Neural progenitor cell (in vitro differentiated cells): Measurements from ENCODE around the gene GDI1. TPM values are rescaled to one million over a fixed set of nuclear protein-coding genes. Genes with fewer than 3 reads are reported as not detected.

ENCODE experiments used
- DNase-seq: peaks from one replicate; pipeline ENCODE4 v3.0.0-alpha.2; 2016; ENCODE audit warnings: low spot score
- H2AFZ ChIP-seq: fragments of 200-600 bp; sonication (generic); replicated peaks from 2 replicates; pipeline ENCODE4 v1.6.1; 2016; ENCODE audit warnings: antibody characterized with exemption
- H3F3A ChIP-seq: fragments of 200-600 bp; sonication (generic); 2 replicates; pipeline ENCODE4 v1.6.1; 2016; ENCODE audit warnings: antibody characterized with exemption, low read depth
- H3K27ac ChIP-seq: fragments of 200-600 bp; sonication (generic); 2 replicates; pipeline ENCODE4 v1.5.1; 2016; ENCODE audit warnings: mild to moderate bottlenecking
- H3K27me3 ChIP-seq: fragments of 200-600 bp; sonication (generic); 2 replicates; pipeline ENCODE4 v1.6.1; 2016; ENCODE audit warnings: mild to moderate bottlenecking, moderate library complexity
- H3K36me3 ChIP-seq: fragments of 200-600 bp; sonication (generic); 2 replicates; pipeline ENCODE4 v1.5.1; 2016
- H3K4me1 ChIP-seq: fragments of 200-600 bp; sonication (generic); 2 replicates; pipeline ENCODE4 v1.6.1; 2016; ENCODE audit warnings: mixed run types
- H3K4me2 ChIP-seq: fragments of 200-600 bp; sonication (generic); 2 replicates; pipeline ENCODE4 v1.6.1; 2016
- H3K4me3 ChIP-seq: fragments of 200-600 bp; sonication (generic); 2 replicates; pipeline ENCODE4 v1.5.1; 2016
- H3K79me2 ChIP-seq: fragments of 200-600 bp; sonication (generic); 2 replicates; pipeline ENCODE4 v1.6.1; 2016; ENCODE audit warnings: low read depth
- H3K9ac ChIP-seq: fragments of 200-600 bp; sonication (generic); 2 replicates; pipeline ENCODE4 v1.6.1; 2016
- H3K9me3 ChIP-seq: fragments of 200-600 bp; sonication (generic); 2 replicates; pipeline ENCODE4 v1.5.1; 2016; ENCODE audit warnings: low read depth
- H4K20me1 ChIP-seq: fragments of 200-600 bp; sonication (generic); 2 replicates; pipeline ENCODE4 v1.6.1; 2016; ENCODE audit warnings: low read depth
- H3K27ac Mint-ChIP-seq: 3 replicates; pipeline ENCODE4 v1.8.0; 2021; ENCODE audit warnings: mixed read lengths
- H3K27me3 Mint-ChIP-seq: 2 replicates; pipeline ENCODE4 v1.8.0; 2022; ENCODE audit warnings: low read depth, mild to moderate bottlenecking, inconsistent platforms, moderate library complexity, mixed read lengths; ENCODE audit not compliant: insufficient read depth
- H3K36me3 Mint-ChIP-seq: 3 replicates; pipeline ENCODE4 v1.8.0; 2021; ENCODE audit warnings: mixed read lengths
- H3K4me1 Mint-ChIP-seq: 3 replicates; pipeline ENCODE4 v1.8.0; 2021; ENCODE audit warnings: mixed read lengths
- H3K4me3 Mint-ChIP-seq: 3 replicates; pipeline ENCODE4 v1.8.0; 2021; ENCODE audit warnings: mild to moderate bottlenecking, moderate library complexity, mixed read lengths
- H3K9me3 Mint-ChIP-seq: 3 replicates; pipeline ENCODE4 v1.8.0; 2020; ENCODE audit warnings: mixed read lengths
- CTCF ChIP-seq: fragments of 200-600 bp; sonication (generic); IDR thresholded peaks from 2 replicates; pipeline ENCODE4 v1.5.1; 2017; ENCODE audit warnings: antibody characterized with exemption, mild to moderate bottlenecking
- EZH2 ChIP-seq: fragments of 200-600 bp; sonication (generic); IDR thresholded peaks from 2 replicates; pipeline ENCODE4 v1.6.1; 2017; ENCODE audit warnings: antibody characterized with exemption, mild to moderate bottlenecking, moderate library complexity
- EZH2phosphoT487 ChIP-seq: fragments of 200-600 bp; sonication (generic); IDR thresholded peaks from 2 replicates; pipeline ENCODE4 v1.6.1; 2017; ENCODE audit warnings: antibody characterized with exemption
- total RNA-seq: library from RNA; depleted of rRNA; stranded (reverse); fragments of >200 nt; gene quantifications from 2 replicates; pipeline ENCODE4 v1.2.3, GENCODE V29; 2015; ENCODE audit warnings: low replicate concordance

Gene GDI1
- total RNA-seq, 1 donor from 2014 or later: 119 TPM

GRCh38 chrX:154477891-154478477 lies 41.0 kb downstream of the GDI1 start:
- TF ChIP-seq EZH2 (no peak), CTCF (no peak), EZH2phosphoT487 (no peak)
- peak overlapping the region; percentile 89 for H3K4me3 Mint-ChIP-seq
- H3K36me3 Mint-ChIP-seq: peaks cover 13% of the 10 kb centered on the region
- no peaks in the 10 kb centered on the region for H3K9me3 ChIP-seq
- no peaks in the 10 kb centered on the region for H3K4me1 ChIP-seq
- no peaks in the 10 kb centered on the region for H3K36me3 ChIP-seq
- peaks cover 5% of the 10 kb centered on the region for H3K4me1 Mint-ChIP-seq
- H3K27ac Mint-ChIP-seq: no peak overlapping the region
- no peak overlapping the region for H3K9ac ChIP-seq
- H3K27me3 Mint-ChIP-seq: peaks cover 9% of the 10 kb centered on the region
- H3K4me3 ChIP-seq: peak overlapping the region; percentile 51
- no peak overlapping the region for H3K27ac ChIP-seq
- H3K4me2 ChIP-seq: peak overlapping the region; percentile 72
- H3K79me2 ChIP-seq: no peaks in the 10 kb centered on the region
- H3F3A ChIP-seq: no peaks in the 10 kb centered on the region
- peaks cover 35% of the 10 kb centered on the region for H3K9me3 Mint-ChIP-seq
- H3K27me3 ChIP-seq: no peaks in the 10 kb centered on the region
- no peak overlapping the region for H2AFZ ChIP-seq
- H4K20me1 ChIP-seq: no peaks in the 10 kb centered on the region
- DNase-seq: no peak

GRCh38 chrX:154478728-154479622 lies 42.0 kb downstream of the GDI1 start, which contains the start of gene LAGE3:
Gene LAGE3 (minus strand): TSS chrX:154479281. CDS start chrX:154478915, 366 bp downstream.
- H3K36me3 ChIP-seq: no peaks in the 10 kb centered on the region
- peak within 1 kb of the TSS; percentile 72 for H3K4me2 ChIP-seq
- TF ChIP-seq EZH2 (no peak), CTCF (no peak), EZH2phosphoT487 (no peak)
- no peaks in the 10 kb centered on the region for H3F3A ChIP-seq
- peaks cover 5% of the 10 kb centered on the region for H3K4me1 Mint-ChIP-seq
- H3K27ac ChIP-seq: no peak within 1 kb of the TSS
- H3K9ac ChIP-seq: no peak within 1 kb of the TSS
- H3K4me3 Mint-ChIP-seq: peak within 1 kb of the TSS; percentile 89
- H3K9me3 ChIP-seq: no peaks in the 10 kb centered on the region
- peaks cover 35% of the 10 kb centered on the region for H3K9me3 Mint-ChIP-seq
- H2AFZ ChIP-seq: no peak within 1 kb of the TSS
- H3K36me3 Mint-ChIP-seq: peaks cover 8% of the 10 kb centered on the region
- H3K27me3 ChIP-seq: no peaks in the 10 kb centered on the region
- peaks cover 9% of the 10 kb centered on the region for H3K27me3 Mint-ChIP-seq
- no peak within 1 kb of the TSS for H3K27ac Mint-ChIP-seq
- no peaks in the 10 kb centered on the region for H3K4me1 ChIP-seq
- H3K4me3 ChIP-seq: peak within 1 kb of the TSS; percentile 51
- H4K20me1 ChIP-seq: no peaks in the 10 kb centered on the region
- H3K79me2 ChIP-seq: no peaks in the 10 kb centered on the region
- peak; percentile 92 for DNase-seq

GRCh38 chrX:154481195-154481594 lies 44.2 kb downstream of the GDI1 start:
- no peaks in the 10 kb centered on the region for H3K4me1 ChIP-seq
- peak overlapping the region; percentile 91 for H3K27ac Mint-ChIP-seq
- H3K4me3 ChIP-seq: no peak overlapping the region
- no peak overlapping the region for H3K27ac ChIP-seq
- no peaks in the 10 kb centered on the region for H3F3A ChIP-seq
- no peak for TF ChIP-seq EZH2phosphoT487
- no peak overlapping the region for H3K9ac ChIP-seq
- no peak overlapping the region for H3K4me3 Mint-ChIP-seq
- H3K36me3 Mint-ChIP-seq: peaks cover 4% of the 10 kb centered on the region
- H3K36me3 ChIP-seq: no peaks in the 10 kb centered on the region
- peaks cover 6% of the 10 kb centered on the region for H3K27me3 Mint-ChIP-seq
- no peak for DNase-seq
- H3K79me2 ChIP-seq: no peaks in the 10 kb centered on the region
- peaks cover 5% of the 10 kb centered on the region for H3K4me1 Mint-ChIP-seq
- peaks cover 28% of the 10 kb centered on the region for H3K9me3 Mint-ChIP-seq
- H4K20me1 ChIP-seq: no peaks in the 10 kb centered on the region
- no peaks in the 10 kb centered on the region for H3K9me3 ChIP-seq
- no peak overlapping the region for H2AFZ ChIP-seq
- no peaks in the 10 kb centered on the region for H3K27me3 ChIP-seq
- H3K4me2 ChIP-seq: no peak overlapping the region
